NOMO-1 (cell line): ENCODE data around the gene MEI4.
"Not testable (repeated sequence)": the region's sequence is repeated elsewhere in the genome, so short reads cannot be mapped to it uniquely, and the experiment has no call there.

Source experiments
- DNase-seq, 2 experiments: peaks; one replicate each; lab custom pipeline; 2025; ENCODE audit not compliant: unreplicated experiment in 2 of 2; lab: John Stamatoyannopoulos, UW

Gene MEI4

GRCh38 chr6:77813090-77813489 is 160.3 kb downstream of the MEI4 start:
- no peak for DNase-seq

- no peak for DNase-seq
These were observed 161.3 kb downstream of the MEI4 start for GRCh38 chr6:77814119-77814518.

GRCh38 chr6:77815531-77815930 is 162.7 kb downstream of the MEI4 start:
- DNase-seq = no peak

- no peak for DNase-seq
These were observed 164.0 kb downstream of the MEI4 start for GRCh38 chr6:77816766-77817270.

GRCh38 chr6:77822265-77822664 is 169.4 kb downstream of the MEI4 start:
- no peak for DNase-seq

- DNase-seq = no peak
These were observed 172.4 kb downstream of the MEI4 start for GRCh38 chr6:77825204-77825603.

- DNase-seq = no peak
These were observed 176.9 kb downstream of the MEI4 start for GRCh38 chr6:77829736-77830135.

GRCh38 chr6:77833749-77834148 is 180.9 kb downstream of the MEI4 start:
- not testable (repeated sequence) for DNase-seq

GRCh38 chr6:77834591-77834996 is 181.8 kb downstream of the MEI4 start:
- DNase-seq = no peak

GRCh38 chr6:77837034-77837784 is 184.4 kb downstream of the MEI4 start:
- no peak for DNase-seq

GRCh38 chr6:77839292-77839691 is 186.5 kb downstream of the MEI4 start:
- DNase-seq = no peak

- no peak for DNase-seq
These were observed 192.0 kb downstream of the MEI4 start for GRCh38 chr6:77844822-77845221.

GRCh38 chr6:77853401-77853800 is 200.6 kb downstream of the MEI4 start:
- DNase-seq = no peak

- no peak for DNase-seq
These were observed 203.6 kb downstream of the MEI4 start for GRCh38 chr6:77856391-77856790.

- DNase-seq = no peak
These were observed 204.6 kb downstream of the MEI4 start for GRCh38 chr6:77857421-77857820.

- no peak for DNase-seq
These were observed 223.5 kb downstream of the MEI4 start for GRCh38 chr6:77876300-77876699.

GRCh38 chr6:77879527-77879926 is 226.7 kb downstream of the MEI4 start:
- DNase-seq = no peak

- DNase-seq = no peak
These were observed 227.7 kb downstream of the MEI4 start for GRCh38 chr6:77880501-77880900.

GRCh38 chr6:77883851-77884250 is 231.0 kb downstream of the MEI4 start:
- DNase-seq = no peak

GRCh38 chr6:77893391-77893790 is 240.6 kb downstream of the MEI4 start:
- no peak for DNase-seq

GRCh38 chr6:77906070-77906469 is 253.2 kb downstream of the MEI4 start:
- no peak for DNase-seq

GRCh38 chr6:77910826-77911225 is 258.0 kb downstream of the MEI4 start:
- DNase-seq = no peak
